K562 (cell line): ENCODE measurements around the gene ILKAP. TPM values are rescaled to one million over a fixed set of nuclear protein-coding genes. Genes with fewer than 3 reads are reported as not detected.
A peak's percentile ranks its signal among the peaks of the same experiment; 100 is the strongest.

Experiments used
- ATAC-seq: fragments of 200-7000 bp; cut with Tn5 transposase; 3 replicates; pipeline ENCODE4 v1.9.1; 2020; ENCODE audit warnings: moderate library complexity
- BruUV-seq: library from RNA; stranded (reverse); fragments of 400-500 nt; replicated peaks from 2 replicates; lab custom pipeline; 2021; lab: Mats Ljungman, UMichigan
- CTCF ChIA-PET: fragments of 300-600 bp; formaldehyde crosslinking; extraction: SDS; loops from one replicate; lab custom pipeline; 2021; ENCODE audit warnings: low intra/inter-chr PET ratio; lab: Yijun Ruan, JAX
- POLR2A ChIA-PET: fragments of 300-600, 350-650 bp; sonication (Branson Sonifier 250); formaldehyde crosslinking; extraction: SDS; loops from one replicate; lab custom pipeline; 2021; ENCODE audit warnings: antibody characterized with exemption, inconsistent platforms; lab: Yijun Ruan, JAX
- DNase-seq, 4 experiments: peaks; one replicate each; pipeline versions ENCODE4 v3.0.0 to v3.0.0-alpha.2; 2011 to 2018; ENCODE audit warnings: low spot score in 3 of 4, mixed read lengths in 3 of 4; ENCODE audit errors: extremely low read depth in 1 of 4
- FAIRE-seq: peaks from 2 replicates; lab custom pipeline; 2011; peaks lifted over from hg19 to GRCh38; lab: Jason Lieb, UNC
- H2AFZ ChIP-seq: 2 replicates; pipeline ENCODE4 v1.6.0; 2011; ENCODE audit warnings: low read depth, low read length, control low read depth, inconsistent platforms
- H3K27ac ChIP-seq: fragments of 200-600 bp; 3 replicates; pipeline ENCODE4 v1.8.0; 2011; ENCODE audit warnings: low read depth, mild to moderate bottlenecking, control low read depth, inconsistent platforms, low read length, moderate library complexity, mixed read lengths; ENCODE audit errors: extremely low read depth
- H3K27me3 ChIP-seq, 2 experiments: fragments of 300-600 bp in 1 of 2; 2 replicates in 1 of 2; 3 replicates in 1 of 2; pipeline versions ENCODE4 v1.6.0 to v1.8.0; 2011; ENCODE audit warnings: inconsistent platforms in 2 of 2, low read length in 2 of 2, mild to moderate bottlenecking in 1 of 2, mixed read lengths in 1 of 2, moderate library complexity in 1 of 2; ENCODE audit not compliant: control insufficient read depth in 2 of 2, insufficient read depth in 2 of 2
- H3K36me3 ChIP-seq: fragments of 300-600 bp; 3 replicates; pipeline ENCODE4 v1.8.0; 2011; ENCODE audit warnings: mild to moderate bottlenecking, low read length, inconsistent platforms; ENCODE audit not compliant: control insufficient read depth, insufficient read depth
- H3K4me1 ChIP-seq, 2 experiments: fragments of 200-600 bp in 1 of 2; replicated peaks in 1 of 2; 2 replicates in 1 of 2; 3 replicates in 1 of 2; pipeline versions ENCODE4 v1.5.1 to v1.8.0; 2011; ENCODE audit warnings: inconsistent platforms in 2 of 2, low read length in 2 of 2, mild to moderate bottlenecking in 1 of 2, mixed read lengths in 1 of 2, moderate library complexity in 1 of 2; ENCODE audit not compliant: control insufficient read depth in 2 of 2, insufficient read depth in 2 of 2
- H3K4me2 ChIP-seq: 2 replicates; pipeline ENCODE4 v1.6.1; 2011; ENCODE audit warnings: low read length, control low read depth, inconsistent platforms, mixed read lengths; ENCODE audit not compliant: insufficient read depth
- H3K4me3 ChIP-seq: fragments of 200-600 bp; sonication (generic), shearing (Covaris generic); 2 replicates; pipeline ENCODE4 v1.5.1; 2016; ENCODE audit warnings: control low read depth, inconsistent platforms
- H3K79me2 ChIP-seq: fragments of 200-600 bp; 3 replicates; pipeline ENCODE4 v1.8.0; 2011; ENCODE audit warnings: low read length, inconsistent platforms; ENCODE audit not compliant: control insufficient read depth, insufficient read depth
- H3K9ac ChIP-seq, 2 experiments: 2 replicates each; pipeline versions ENCODE4 v1.6.0 to v1.6.1; 2011; ENCODE audit warnings: low read depth in 2 of 2, low read length in 2 of 2, control low read depth in 1 of 2, inconsistent platforms in 1 of 2, mild to moderate bottlenecking in 1 of 2, mixed read lengths in 1 of 2; ENCODE audit not compliant: insufficient read depth in 1 of 2
- H3K9me1 ChIP-seq: one replicate; pipeline ENCODE4 v1.6.0; 2011; ENCODE audit warnings: inconsistent platforms, mild to moderate bottlenecking, low read length, moderate library complexity; ENCODE audit not compliant: control insufficient read depth, insufficient read depth
- H3K9me3 ChIP-seq: replicated peaks from 2 replicates; pipeline ENCODE4 v1.5.1; 2011; ENCODE audit warnings: low read depth, low read length, inconsistent platforms; ENCODE audit not compliant: control insufficient read depth, insufficient read depth
- H4K20me1 ChIP-seq: replicated peaks from 2 replicates; pipeline ENCODE4 v1.6.1; 2011; ENCODE audit warnings: low read length, inconsistent platforms, mixed read lengths; ENCODE audit not compliant: control insufficient read depth, insufficient read depth
- C11orf30 ChIP-seq: fragments of 450-650 bp; IDR thresholded peaks from 2 replicates; pipeline ENCODE4 v1.6.1; 2016; ENCODE audit warnings: low read depth, mild to moderate bottlenecking
- THRB ChIP-seq: fragments of 450-650 bp; formaldehyde crosslinking; conservative IDR thresholded peaks from 2 replicates; pipeline ENCODE4 v1.4.0; 2022; ENCODE audit warnings: mild to moderate bottlenecking, missing genetic modification characterization
- ZFP36 ChIP-seq: fragments of 150-350 bp; IDR thresholded peaks from 2 replicates; pipeline ENCODE4 v1.6.1; 2018; ENCODE audit warnings: low read length, low read depth; ENCODE audit not compliant: partially characterized antibody
- WGBS: fragments of 100-300 bp; shearing (Covaris generic); methylation state at CpG from one replicate; pipeline ENCODE4 v1.1.6; 2016; ENCODE audit warnings: low coverage, mixed read lengths; ENCODE audit not compliant: insufficient coverage; ENCODE audit errors: missing lambda C conversion rate; 5-methylcytosine and 5-hydroxymethylcytosine counted together
- in situ Hi-C: fragments of 300-500 bp; cut with MboI; formaldehyde crosslinking; loops from 4 replicates; pipeline ENCODE4 v1.15.0; 2018; ENCODE audit warnings: inconsistent platforms, mixed read lengths
- intact Hi-C: fragments of 100-400 bp; cut with micrococcal nuclease; formaldehyde crosslinking; loops from 2 replicates; pipeline ENCODE4 v1.14.2; 2022
- polyA plus RNA-seq, 8 experiments: library from polyadenylated mRNA; depleted of rRNA in 4 of 8; stranded (reverse) in 5 of 8; unstranded in 3 of 8; fragments of >200 nt; fragmentation: Nextera tagmentation in 2 of 8; fragmentation: Illumina TruSeq in 1 of 8; extraction: Ambion mirVana in 2 of 8; extraction: Trizol in 1 of 8; gene quantifications; 2 replicates each; pipeline versions ENCODE4 v1.2.1 to v1.2.3, GENCODE V29; 2011 to 2014; ENCODE audit warnings: inconsistent platforms in 1 of 8, missing spikeins in 1 of 8
- total RNA-seq, 7 experiments: library from RNA; depleted of rRNA in 6 of 7; stranded (reverse); fragments of >200 nt in 6 of 7; fragmentation: Illumina TruSeq in 2 of 7; extraction: Trizol in 2 of 7; gene quantifications; 2 replicates each; pipeline versions ENCODE4 v1.2.1 to v1.2.3, GENCODE V29; 2011 to 2021; ENCODE audit warnings: low replicate concordance in 1 of 7

ILKAP gene
- total and polyA plus RNA-seq, 9 of the 15 experiments (the other 6 are each of a cell fraction or from before 2014, with no cell fraction given): 3.1 to 43.9 (median 20.7) TPM

- no peak for TF ChIP-seq C11orf30
These were observed 60.9 kb downstream of the ILKAP start (continued) for GRCh38 chr2:238142382-238143205.

- CTCF ChIA-PET: no interaction called here
These were observed 61.8 kb downstream of the ILKAP start for GRCh38 chr2:238141541-238142318.

More at GRCh38 chr2:238141541-238142318, 61.8 kb downstream of the ILKAP start:
- peaks cover 2% of the 10 kb centered on the region; the same call in 1 of the 2 replicates for H4K20me1 ChIP-seq
- in situ Hi-C loops: no loop called here
- H3K4me3 ChIP-seq: no peak overlapping the region
- 18% methylated on average over 9 of the region's 10 CpGs for WGBS
- peaks cover 0 to 5% of the 10 kb centered on the region in 2 experiments; a peak in 2 of 5 replicates for H3K27me3 ChIP-seq
- DNase-seq (no peak), FAIRE-seq (no peak), ATAC-seq (no peak)
- no TSS peak for BruUV-seq
- H3K27ac ChIP-seq: no peak overlapping the region
- no peak overlapping the region for H3K9ac ChIP-seq
- TF ChIP-seq THRB: no peak
- peak; percentile 91 for TF ChIP-seq ZFP36
- no peaks in the 10 kb centered on the region for H3K36me3 ChIP-seq
- intact Hi-C loops: no loop called here
- H3K9me1 ChIP-seq: no peaks in the 10 kb centered on the region
- H3K4me2 ChIP-seq: no peak overlapping the region
- H3K4me1 ChIP-seq: peaks cover 6 to 61% of the 10 kb centered on the region in 2 experiments; a peak in 4 of 5 replicates
- no peaks in the 10 kb centered on the region for H3K79me2 ChIP-seq
- H2AFZ ChIP-seq: no peak overlapping the region
- POLR2A ChIA-PET: no interaction called here
- H3K9me3 ChIP-seq: no peaks in the 10 kb centered on the region
